ENCODE data around the gene ALPL. TPM values are rescaled to one million over a fixed set of nuclear protein-coding genes. Genes with fewer than 3 reads are reported as not detected.
A peak's percentile ranks its signal among the peaks of the same experiment; 100 is the strongest.

Gene ALPL
- total RNA-seq, 2 donors from 2014 or later = 3.7 to 7.8 TPM

- peaks cover 10 to 11% of the 10 kb centered on the region in 2 donors for H3K4me1 ChIP-seq (ENCODE audit: control insufficient read depth in 1 of 2, low read depth in 2 of 2)
- ATAC-seq (ENCODE audit: insufficient number of reproducible peaks, low FRiP score, low read depth) (no peak), DNase-seq (ENCODE audit: low spot score) (no peak)
- no peak overlapping the region for H3K27ac ChIP-seq
- no peaks in the 10 kb centered on the region for H3K9me3 ChIP-seq
- H3K4me3 ChIP-seq = peak overlapping the region; percentile 41
- H3K36me3 ChIP-seq = no peaks in the 10 kb centered on the region
- no peaks in the 10 kb centered on the region for H3K27me3 ChIP-seq (replicated peaks; ENCODE audit: insufficient read depth)
- TF ChIP-seq CTCF (IDR thresholded peaks at IDR 0.05) = no peak
Measured at GRCh38 chr1:21574466-21575151, 65.4 kb downstream of the ALPL start.

DNA sequence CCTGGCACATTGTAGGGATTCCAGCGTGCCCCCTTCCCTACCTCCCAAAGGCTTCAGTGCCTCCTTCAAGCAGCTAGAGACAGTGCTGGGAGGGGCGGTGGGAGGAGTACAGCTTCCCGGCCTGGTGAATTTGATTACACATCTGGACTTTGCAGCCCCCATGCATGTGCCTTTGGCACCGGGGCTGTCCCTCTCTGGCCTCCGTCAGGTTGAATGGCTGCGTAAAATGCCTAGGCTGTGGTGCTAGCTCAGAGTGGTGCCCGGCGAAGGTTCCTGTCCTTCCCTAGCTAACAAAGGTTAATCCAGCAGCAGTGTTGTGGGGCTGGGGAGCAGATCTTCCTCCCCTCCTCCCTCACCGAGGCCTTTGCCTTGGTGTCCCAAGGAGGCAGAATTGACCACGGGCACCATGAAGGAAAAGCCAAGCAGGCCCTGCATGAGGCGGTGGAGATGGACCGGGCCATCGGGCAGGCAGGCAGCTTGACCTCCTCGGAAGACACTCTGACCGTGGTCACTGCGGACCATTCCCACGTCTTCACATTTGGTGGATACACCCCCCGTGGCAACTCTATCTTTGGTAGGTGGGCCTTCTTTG lies 66.2 kb downstream of the ALPL start:
- TF ChIP-seq CTCF (IDR thresholded peaks at IDR 0.05) = no peak
- Histone ChIP-seq H3K36me3 (no peaks in the 10 kb centered on the region), H3K4me1 (ENCODE audit: control insufficient read depth in 1 of 2, low read depth in 2 of 2) (peaks cover 10 to 11% of the 10 kb centered on the region in 2 donors), H3K9me3 (no peaks in the 10 kb centered on the region), H3K27me3 (replicated peaks; ENCODE audit: insufficient read depth) (no peaks in the 10 kb centered on the region), H3K4me3 (no peak overlapping the region), H3K27ac (no peak overlapping the region)
- ATAC-seq (ENCODE audit: insufficient number of reproducible peaks, low FRiP score, low read depth) (no peak), DNase-seq (ENCODE audit: low spot score) (no peak)

GRCh38 chr1:21576031-21576797 lies 67.0 kb downstream of the ALPL start:
- Histone ChIP-seq H3K27ac (no peak overlapping the region), H3K9me3 (no peaks in the 10 kb centered on the region), H3K36me3 (no peaks in the 10 kb centered on the region), H3K4me1 (ENCODE audit: control insufficient read depth in 1 of 2, low read depth in 2 of 2) (peaks cover 10 to 11% of the 10 kb centered on the region in 2 donors), H3K4me3 (no peak overlapping the region), H3K27me3 (replicated peaks; ENCODE audit: insufficient read depth) (no peaks in the 10 kb centered on the region)
- no peak for TF ChIP-seq CTCF (IDR thresholded peaks at IDR 0.05)
- no peak for ATAC-seq (ENCODE audit: insufficient number of reproducible peaks, low FRiP score, low read depth)
- DNase-seq (ENCODE audit: low spot score) = no peak

DNA sequence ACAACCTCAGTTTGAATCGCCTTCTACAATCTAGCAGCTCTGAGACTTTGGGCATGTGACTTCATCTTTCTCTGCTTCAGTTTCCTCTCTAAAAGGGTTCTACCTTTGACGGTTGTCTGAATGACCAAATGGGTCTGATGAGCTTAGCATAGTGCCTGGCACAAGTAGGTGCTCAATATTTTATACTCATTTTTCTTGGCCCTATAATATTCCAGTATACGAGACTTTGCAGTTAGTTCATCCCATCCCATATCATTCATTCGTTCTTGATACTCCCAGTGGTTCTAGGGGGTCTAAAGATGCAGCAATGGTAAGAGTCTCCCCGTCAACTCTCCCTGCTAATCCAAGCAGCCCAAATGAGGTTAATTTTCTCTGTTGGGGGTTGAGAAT lies 67.6 kb downstream of the ALPL start:
- no peaks in the 10 kb centered on the region for H3K36me3 ChIP-seq
- H3K4me3 ChIP-seq = no peak overlapping the region
- ATAC-seq (ENCODE audit: insufficient number of reproducible peaks, low FRiP score, low read depth) = no peak
- TF ChIP-seq CTCF (IDR thresholded peaks at IDR 0.05) = no peak
- no peaks in the 10 kb centered on the region for H3K9me3 ChIP-seq
- H3K27ac ChIP-seq = no peak overlapping the region
- H3K4me1 ChIP-seq (ENCODE audit: control insufficient read depth in 1 of 2, low read depth in 2 of 2) = peaks cover 10 to 11% of the 10 kb centered on the region in 2 donors
- DNase-seq (ENCODE audit: low spot score) = no peak
- no peaks in the 10 kb centered on the region for H3K27me3 ChIP-seq (replicated peaks; ENCODE audit: insufficient read depth)

DNA sequence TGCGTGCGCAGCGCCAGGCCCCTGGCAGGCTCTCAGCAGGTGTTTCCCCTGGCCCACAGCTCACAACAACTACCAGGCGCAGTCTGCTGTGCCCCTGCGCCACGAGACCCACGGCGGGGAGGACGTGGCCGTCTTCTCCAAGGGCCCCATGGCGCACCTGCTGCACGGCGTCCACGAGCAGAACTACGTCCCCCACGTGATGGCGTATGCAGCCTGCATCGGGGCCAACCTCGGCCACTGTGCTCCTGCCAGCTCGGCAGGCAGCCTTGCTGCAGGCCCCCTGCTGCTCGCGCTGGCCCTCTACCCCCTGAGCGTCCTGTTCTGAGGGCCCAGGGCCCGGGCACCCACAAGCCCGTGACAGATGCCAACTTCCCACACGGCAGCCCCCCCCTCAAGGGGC lies 68.1 kb downstream of the ALPL start:
- no peak overlapping the region for H3K4me3 ChIP-seq
- H3K27me3 ChIP-seq (replicated peaks; ENCODE audit: insufficient read depth) = no peaks in the 10 kb centered on the region
- no peaks in the 10 kb centered on the region for H3K36me3 ChIP-seq
- H3K4me1 ChIP-seq (ENCODE audit: control insufficient read depth in 1 of 2, low read depth in 2 of 2) = peaks cover 10 to 11% of the 10 kb centered on the region in 2 donors
- H3K9me3 ChIP-seq = no peaks in the 10 kb centered on the region
- H3K27ac ChIP-seq = no peak overlapping the region
- TF ChIP-seq CTCF (IDR thresholded peaks at IDR 0.05) = no peak
- ATAC-seq (ENCODE audit: insufficient number of reproducible peaks, low FRiP score, low read depth) (no peak), DNase-seq (ENCODE audit: low spot score) (no peak)
